CD4-positive, CD25-positive, alpha-beta regulatory T cell (primary cell): ENCODE measurements around the gene DNMT3B. TPM values are rescaled to one million over a fixed set of nuclear protein-coding genes. Genes with fewer than 3 reads are reported as not detected.

Experiments
- ATAC-seq, 2 donors: fragments of 150-1000 bp; cut with Tn5 transposase; one replicate each; pipeline ENCODE4 v1.10.0; 2021; ENCODE audit warnings: low read depth in 2 of 2, moderate number of reproducible peaks in 2 of 2, moderate library complexity in 1 of 2
- DNase-seq, 3 donors: peaks; one replicate each; pipeline versions ENCODE4 v3.0.0 to v3.0.0-alpha.2; 2012 to 2022; ENCODE audit warnings: mixed read lengths in 1 of 3
- H3K27ac ChIP-seq: one replicate; pipeline ENCODE4 v1.7.0; 2013; ENCODE audit warnings: mild to moderate bottlenecking, low read length; ENCODE audit not compliant: insufficient read depth, poor library complexity, severe bottlenecking
- H3K27me3 ChIP-seq: one replicate; pipeline ENCODE4 v1.7.0; 2013; ENCODE audit warnings: low read length; ENCODE audit not compliant: control insufficient read depth, insufficient read depth
- H3K36me3 ChIP-seq: one replicate; pipeline ENCODE4 v1.7.0; 2013; ENCODE audit warnings: mild to moderate bottlenecking, low read length, moderate library complexity; ENCODE audit not compliant: control insufficient read depth, insufficient read depth
- H3K4me1 ChIP-seq: 2 replicates; pipeline ENCODE4 v1.7.0; 2013; ENCODE audit warnings: mild to moderate bottlenecking, low read length; ENCODE audit not compliant: insufficient read depth, control insufficient read depth, poor library complexity, severe bottlenecking
- H3K4me3 ChIP-seq: one replicate; pipeline ENCODE4 v1.7.0; 2013; ENCODE audit warnings: low read depth, mild to moderate bottlenecking, low read length, moderate library complexity
- H3K9me3 ChIP-seq, 2 experiments: 1 replicate in 1 of 2; 2 replicates in 1 of 2; pipeline ENCODE4 v1.7.0; 2013; ENCODE audit warnings: low read length in 2 of 2, mild to moderate bottlenecking in 1 of 2, moderate library complexity in 1 of 2; ENCODE audit not compliant: control insufficient read depth in 2 of 2
- H3K27ac Mint-ChIP-seq, 3 donors: one replicate each; pipeline ENCODE4 v1.8.0; 2020 to 2022; ENCODE audit warnings: mild to moderate bottlenecking in 3 of 3, mixed read lengths in 3 of 3, moderate library complexity in 2 of 3
- H3K27me3 Mint-ChIP-seq: one replicate; pipeline ENCODE4 v1.8.0; 2022; ENCODE audit warnings: mild to moderate bottlenecking, mixed read lengths
- H3K36me3 Mint-ChIP-seq: one replicate; pipeline ENCODE4 v1.8.0; 2020; ENCODE audit warnings: mixed read lengths
- H3K4me1 Mint-ChIP-seq, 4 donors: one replicate each; pipeline ENCODE4 v1.8.0; 2020 to 2022; ENCODE audit warnings: mixed read lengths in 4 of 4, mild to moderate bottlenecking in 1 of 4
- H3K4me3 Mint-ChIP-seq, 4 donors: one replicate each; pipeline ENCODE4 v1.8.0; 2020 to 2022; ENCODE audit warnings: mild to moderate bottlenecking in 4 of 4, mixed read lengths in 4 of 4, moderate library complexity in 3 of 4
- H3K9me3 Mint-ChIP-seq, 7 donors: one replicate each; pipeline ENCODE4 v1.8.0; 2020 to 2022; ENCODE audit warnings: mixed read lengths in 7 of 7, mild to moderate bottlenecking in 3 of 7, moderate library complexity in 2 of 7
- polyA plus RNA-seq, 4 donors: library from polyadenylated mRNA; unstranded; fragments of 300-500 nt; fragmentation: Illumina TruSeq; gene quantifications; one replicate each; pipeline ENCODE4 v1.2.3, GENCODE V29; 2021
- total RNA-seq: library from RNA; stranded (reverse); gene quantifications from one replicate; pipeline ENCODE4 v1.2.3, GENCODE V29; 2022

Gene DNMT3B
- total and polyA plus RNA-seq, 5 donors from 2014 or later = 0.14 to 0.47 TPM; not detected in 3

DNA sequence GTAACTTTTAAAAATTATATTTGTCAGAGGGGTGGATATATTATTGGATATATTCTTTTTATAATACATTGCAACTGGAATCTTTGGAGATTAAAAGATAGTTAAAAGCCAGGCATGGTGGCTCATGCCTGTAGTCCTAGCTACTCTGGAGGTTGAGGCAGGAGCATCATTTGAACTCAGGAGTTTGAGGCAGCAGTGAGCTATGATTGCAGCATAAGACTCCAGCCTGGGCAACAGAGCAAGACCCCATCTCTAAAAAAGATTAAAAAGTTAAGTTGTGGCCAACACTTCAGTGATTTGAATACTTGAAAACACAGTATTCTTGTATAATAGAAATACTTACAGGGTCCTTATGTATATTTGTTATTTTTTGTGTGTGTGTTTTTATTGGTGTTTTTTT lies 72.8 kb downstream of the DNMT3B start:
- Mint-ChIP-seq H3K27me3 (no peaks in the 10 kb centered on the region), H3K4me1 (peaks cover 10 to 59% (median 37%) of the 10 kb centered on the region in 4 donors), H3K4me3 (peak overlapping the region in 1 of 4 donors; percentile 10), H3K27ac (no peak overlapping the region), H3K9me3 (peaks cover 0 to 2% (median 0%) of the 10 kb centered on the region in 7 donors), H3K36me3 (peaks cover 49% of the 10 kb centered on the region)
- H3K27me3 ChIP-seq = no peaks in the 10 kb centered on the region
- H3K9me3 ChIP-seq = no peaks in the 10 kb centered on the region
- no peaks in the 10 kb centered on the region for H3K4me1 ChIP-seq
- DNase-seq = no peak
- ATAC-seq = no peak
- peaks cover 74% of the 10 kb centered on the region for H3K36me3 ChIP-seq
- H3K27ac ChIP-seq = no peak overlapping the region
- H3K4me3 ChIP-seq = no peak overlapping the region

GRCh38 chr20:32837157-32837556 lies 75.0 kb downstream of the DNMT3B start:
- no peak overlapping the region for H3K27ac ChIP-seq
- Mint-ChIP-seq H3K4me1 (peaks cover 10 to 52% (median 27%) of the 10 kb centered on the region in 4 donors), H3K27me3 (no peaks in the 10 kb centered on the region), H3K27ac (peak overlapping the region; percentile 12 to 62 (median 54)), H3K36me3 (peaks cover 42% of the 10 kb centered on the region), H3K9me3 (no peaks in the 10 kb centered on the region), H3K4me3 (no peak overlapping the region)
- H3K4me1 ChIP-seq = no peaks in the 10 kb centered on the region
- ATAC-seq (no peak), DNase-seq (no peak)
- no peaks in the 10 kb centered on the region for H3K9me3 ChIP-seq
- H3K4me3 ChIP-seq = no peak overlapping the region
- peaks cover 78% of the 10 kb centered on the region for H3K36me3 ChIP-seq
- no peaks in the 10 kb centered on the region for H3K27me3 ChIP-seq

DNA sequence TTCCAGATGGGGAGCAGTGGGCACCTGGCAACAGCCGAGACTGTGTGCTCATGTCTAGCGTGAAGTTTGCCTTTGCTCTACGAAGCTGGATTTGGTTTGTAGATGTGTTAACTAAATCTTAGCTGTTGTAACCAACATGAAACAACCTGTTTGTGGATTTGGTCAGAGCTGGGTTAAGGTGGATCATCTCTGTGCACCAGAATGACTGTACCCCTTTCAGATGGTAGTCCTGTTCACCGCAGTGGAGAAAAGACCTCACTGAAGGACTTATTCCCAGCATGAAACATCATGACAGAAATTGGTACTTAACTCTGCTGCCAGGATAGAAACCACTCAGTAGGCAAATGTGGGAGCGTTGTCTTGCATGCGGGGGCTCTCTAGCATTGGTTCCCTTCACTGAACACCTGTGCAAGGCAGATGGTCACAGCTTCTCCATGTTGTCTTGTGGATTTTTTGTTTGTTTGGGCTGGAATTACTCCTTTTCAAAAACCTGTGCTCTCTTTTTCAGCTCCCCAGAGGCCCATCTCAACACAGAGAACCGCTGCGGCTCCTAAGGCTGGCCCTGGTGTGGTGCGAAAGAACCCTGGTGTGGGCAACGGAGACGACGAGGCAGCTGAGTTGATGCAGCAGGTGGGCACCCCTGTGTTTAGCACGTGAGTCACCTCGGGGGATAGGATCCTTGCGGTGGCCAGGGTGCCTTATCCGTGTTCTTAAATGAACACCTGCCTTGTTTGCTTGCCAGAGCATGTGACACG lies 77.2 kb downstream of the DNMT3B start:
- Mint-ChIP-seq H3K27ac (peak overlapping the region in 1 of 3 donors; percentile 58), H3K36me3 (peaks cover 42% of the 10 kb centered on the region), H3K9me3 (no peaks in the 10 kb centered on the region), H3K4me3 (no peak overlapping the region), H3K27me3 (no peaks in the 10 kb centered on the region), H3K4me1 (peaks cover 10 to 49% (median 30%) of the 10 kb centered on the region in 4 donors)
- Histone ChIP-seq H3K9me3 (no peaks in the 10 kb centered on the region), H3K36me3 (peaks cover 75% of the 10 kb centered on the region), H3K27me3 (no peaks in the 10 kb centered on the region), H3K4me3 (no peak overlapping the region), H3K27ac (no peak overlapping the region), H3K4me1 (no peaks in the 10 kb centered on the region)
- ATAC-seq = no peak
- no peak for DNase-seq

- Mint-ChIP-seq H3K9me3 (no peaks in the 10 kb centered on the region), H3K27me3 (no peaks in the 10 kb centered on the region), H3K36me3 (peaks cover 45% of the 10 kb centered on the region), H3K4me1 (peaks cover 6 to 53% (median 33%) of the 10 kb centered on the region in 4 donors), H3K27ac (peak overlapping the region in 1 of 3 donors; percentile 58), H3K4me3 (no peak overlapping the region)
- no peak overlapping the region for H3K4me3 ChIP-seq
- no peaks in the 10 kb centered on the region for H3K27me3 ChIP-seq
- peaks cover 75% of the 10 kb centered on the region for H3K36me3 ChIP-seq
- no peak for DNase-seq
- no peak for ATAC-seq
- H3K9me3 ChIP-seq = no peaks in the 10 kb centered on the region
- H3K4me1 ChIP-seq = no peaks in the 10 kb centered on the region
- no peak overlapping the region for H3K27ac ChIP-seq
These were observed 77.7 kb downstream of the DNMT3B start for GRCh38 chr20:32839982-32840285.

DNA sequence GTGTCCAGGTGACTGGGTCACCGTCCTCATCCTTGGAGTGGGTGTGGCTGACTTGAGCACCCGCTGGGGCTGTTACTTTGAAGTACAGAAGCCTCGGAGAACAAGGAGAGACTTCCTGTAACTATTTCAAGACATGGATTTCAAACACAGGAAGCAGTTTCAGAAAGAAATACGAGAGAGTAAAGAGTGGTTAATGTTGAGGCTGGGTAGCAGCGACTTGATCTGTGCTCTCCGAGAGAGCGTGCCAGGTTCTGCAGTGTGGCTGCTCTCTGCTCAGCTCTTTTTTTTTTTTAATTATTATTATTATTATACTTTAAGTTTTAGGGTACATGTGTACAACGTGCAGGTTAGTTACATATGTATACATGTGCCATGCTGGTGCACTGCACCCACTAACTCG lies 79.0 kb downstream of the DNMT3B start:
- peak overlapping the region; percentile 26 to 78 (median 73) for H3K27ac Mint-ChIP-seq
- ATAC-seq = no peak
- H3K36me3 Mint-ChIP-seq = peaks cover 47% of the 10 kb centered on the region
- Histone ChIP-seq H3K36me3 (peaks cover 80% of the 10 kb centered on the region), H3K4me1 (no peaks in the 10 kb centered on the region), H3K27me3 (no peaks in the 10 kb centered on the region), H3K9me3 (no peaks in the 10 kb centered on the region), H3K4me3 (no peak overlapping the region), H3K27ac (no peak overlapping the region)
- peaks cover 5 to 59% (median 34%) of the 10 kb centered on the region in 4 donors for H3K4me1 Mint-ChIP-seq
- no peaks in the 10 kb centered on the region for H3K27me3 Mint-ChIP-seq
- peak in 1 of 3 donors; percentile 24 for DNase-seq
- H3K9me3 Mint-ChIP-seq = no peaks in the 10 kb centered on the region
- peak overlapping the region in 1 of 4 donors; percentile 26 for H3K4me3 Mint-ChIP-seq

- peaks cover 80% of the 10 kb centered on the region for H3K36me3 ChIP-seq
- H3K27me3 ChIP-seq = no peaks in the 10 kb centered on the region
- ATAC-seq (no peak), DNase-seq (no peak)
- no peaks in the 10 kb centered on the region for H3K9me3 Mint-ChIP-seq
- H3K4me3 Mint-ChIP-seq = no peak overlapping the region
- H3K36me3 Mint-ChIP-seq = peaks cover 48% of the 10 kb centered on the region
- H3K4me1 ChIP-seq = no peaks in the 10 kb centered on the region
- H3K4me1 Mint-ChIP-seq = peaks cover 5 to 55% (median 34%) of the 10 kb centered on the region in 4 donors
- no peaks in the 10 kb centered on the region for H3K9me3 ChIP-seq
- no peaks in the 10 kb centered on the region for H3K27me3 Mint-ChIP-seq
- H3K27ac ChIP-seq = no peak overlapping the region
- no peak overlapping the region for H3K4me3 ChIP-seq
- peak overlapping the region in 2 of 3 donors; percentile 73 to 78 for H3K27ac Mint-ChIP-seq
These were observed 79.4 kb downstream of the DNMT3B start for GRCh38 chr20:32841632-32842031.

DNA sequence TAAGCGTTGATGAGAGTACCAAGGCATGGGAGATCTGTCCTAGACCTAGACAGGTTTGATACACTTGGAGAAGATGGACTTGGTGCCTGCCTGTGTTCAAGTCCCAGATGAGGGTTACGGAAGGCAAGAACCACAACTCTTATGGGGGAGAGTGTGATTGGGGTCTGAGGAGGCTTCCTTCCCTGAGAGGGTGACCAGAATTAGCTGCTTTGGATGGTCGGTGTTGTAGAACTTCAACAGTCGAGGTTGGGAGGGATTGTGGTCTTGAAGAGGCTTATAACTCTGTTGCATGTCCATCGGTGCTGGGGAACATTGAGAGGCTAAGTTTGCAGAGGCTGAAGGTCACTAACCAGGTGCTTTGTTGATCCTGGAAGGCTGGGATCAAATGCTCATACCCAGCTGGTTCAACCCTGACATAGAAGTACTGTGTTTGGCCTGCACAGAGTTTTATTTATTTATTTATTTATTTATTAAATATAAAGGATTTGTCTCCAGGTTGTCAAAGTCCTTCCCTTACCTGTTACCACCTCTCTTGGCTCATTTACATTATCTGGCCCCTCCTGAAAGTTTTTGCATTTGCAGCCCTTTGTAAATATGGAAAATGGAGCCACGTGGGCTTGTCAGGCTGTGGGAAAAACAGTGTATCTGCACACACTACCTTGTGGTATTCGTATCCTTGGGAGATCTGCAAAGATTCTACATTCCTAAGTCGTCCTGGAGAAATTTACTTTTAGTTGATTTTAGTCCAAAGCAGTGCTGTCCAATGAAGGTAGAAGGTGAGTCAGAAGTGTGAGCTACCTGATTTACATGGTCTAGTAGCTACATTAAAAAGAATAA lies 80.7 kb downstream of the DNMT3B start:
- Mint-ChIP-seq H3K27ac (peak overlapping the region in 1 of 3 donors; percentile 3), H3K27me3 (no peaks in the 10 kb centered on the region), H3K36me3 (peaks cover 53% of the 10 kb centered on the region), H3K4me1 (peaks cover 9 to 46% (median 35%) of the 10 kb centered on the region in 4 donors), H3K4me3 (no peak overlapping the region), H3K9me3 (no peaks in the 10 kb centered on the region)
- H3K4me3 ChIP-seq = no peak overlapping the region
- DNase-seq (no peak), ATAC-seq (no peak)
- no peaks in the 10 kb centered on the region for H3K9me3 ChIP-seq
- no peak overlapping the region for H3K27ac ChIP-seq
- no peaks in the 10 kb centered on the region for H3K27me3 ChIP-seq
- H3K36me3 ChIP-seq = peaks cover 82% of the 10 kb centered on the region
- no peaks in the 10 kb centered on the region for H3K4me1 ChIP-seq
